ENCODE results near the gene GPR157.

Gene GPR157

DNA sequence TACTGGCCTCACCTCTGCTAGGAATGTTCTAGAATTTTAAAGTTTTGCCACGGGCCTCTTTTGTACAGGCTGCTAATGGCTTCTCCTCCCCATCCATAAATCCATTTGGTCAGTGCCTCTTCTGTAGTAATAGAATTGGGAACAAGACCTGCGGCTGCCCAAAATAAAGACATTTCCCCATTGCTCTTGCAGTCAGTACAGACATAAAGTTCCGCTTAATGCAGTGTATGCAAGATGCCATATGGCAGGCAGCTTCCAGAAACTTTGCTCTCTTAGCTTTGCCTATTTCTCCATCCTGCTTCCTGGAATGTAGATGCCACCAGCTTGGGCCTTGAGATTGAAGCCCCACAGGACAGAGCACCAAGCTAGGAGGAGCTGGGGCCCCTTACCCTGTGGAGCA, 55.8 kb downstream of the GPR157 start:
- no peak for TF ChIP-seq CTCF (IDR thresholded peaks at IDR 0.05; ENCODE audit: extremely low read depth, insufficient read depth, missing control alignments)
- in situ Hi-C loops (cut with MboI; ENCODE audit: low pct_unique_long_range_greater_than_20kb, low sequenced_read_pairs, unreplicated experiment): no loop called here
- DNase-seq (ENCODE audit: low spot score): no peak

- in situ Hi-C loops (cut with MboI; ENCODE audit: low pct_unique_long_range_greater_than_20kb, low sequenced_read_pairs, unreplicated experiment): no loop called here
- no peak for DNase-seq (ENCODE audit: low spot score)
- no peak for TF ChIP-seq CTCF (IDR thresholded peaks at IDR 0.05; ENCODE audit: extremely low read depth, insufficient read depth, missing control alignments)
These were observed 57.2 kb downstream of the GPR157 start for GRCh38 chr1:9071554-9072235.

GRCh38 chr1:9070486-9070885, 58.4 kb downstream of the GPR157 start:
- no peak for DNase-seq (ENCODE audit: low spot score)
- no peak for TF ChIP-seq CTCF (IDR thresholded peaks at IDR 0.05; ENCODE audit: extremely low read depth, insufficient read depth, missing control alignments)
- in situ Hi-C loops (cut with MboI; ENCODE audit: low pct_unique_long_range_greater_than_20kb, low sequenced_read_pairs, unreplicated experiment): no loop called here

GRCh38 chr1:9069326-9070100, 59.4 kb downstream of the GPR157 start, which contains the start of gene SLC2A5:
TSS of gene SLC2A5 (minus strand) at chr1:9069635. CDS start at chr1:9069536, 99 bp downstream.
- TF ChIP-seq CTCF (IDR thresholded peaks at IDR 0.05; ENCODE audit: extremely low read depth, insufficient read depth, missing control alignments): no peak
- in situ Hi-C loops (cut with MboI; ENCODE audit: low pct_unique_long_range_greater_than_20kb, low sequenced_read_pairs, unreplicated experiment): no loop called here
- DNase-seq (ENCODE audit: low spot score): peak; percentile 88

GRCh38 chr1:9068981-9069325, 59.9 kb downstream of the GPR157 start:
- in situ Hi-C loops (cut with MboI; ENCODE audit: low pct_unique_long_range_greater_than_20kb, low sequenced_read_pairs, unreplicated experiment): no loop called here
- no peak for DNase-seq (ENCODE audit: low spot score)
- no peak for TF ChIP-seq CTCF (IDR thresholded peaks at IDR 0.05; ENCODE audit: extremely low read depth, insufficient read depth, missing control alignments)

- DNase-seq (ENCODE audit: low spot score): no peak
- no peak for TF ChIP-seq CTCF (IDR thresholded peaks at IDR 0.05; ENCODE audit: extremely low read depth, insufficient read depth, missing control alignments)
- in situ Hi-C loops (cut with MboI; ENCODE audit: low pct_unique_long_range_greater_than_20kb, low sequenced_read_pairs, unreplicated experiment): no loop called here
These were observed 61.7 kb downstream of the GPR157 start for GRCh38 chr1:9066945-9067807.
